ELR (cell line): ENCODE measurements around the gene TTR.

Experiments
- DNase-seq: peaks from one replicate; pipeline ENCODE4 v3.0.0-alpha.2; 2015; ENCODE audit warnings: low read depth

Gene TTR

GRCh38 chr18:31616586-31616985 is 24.9 kb downstream of the TTR start:
- no peak for DNase-seq

GRCh38 chr18:31617031-31617717 is 25.5 kb downstream of the TTR start:
- no peak for DNase-seq

DNA sequence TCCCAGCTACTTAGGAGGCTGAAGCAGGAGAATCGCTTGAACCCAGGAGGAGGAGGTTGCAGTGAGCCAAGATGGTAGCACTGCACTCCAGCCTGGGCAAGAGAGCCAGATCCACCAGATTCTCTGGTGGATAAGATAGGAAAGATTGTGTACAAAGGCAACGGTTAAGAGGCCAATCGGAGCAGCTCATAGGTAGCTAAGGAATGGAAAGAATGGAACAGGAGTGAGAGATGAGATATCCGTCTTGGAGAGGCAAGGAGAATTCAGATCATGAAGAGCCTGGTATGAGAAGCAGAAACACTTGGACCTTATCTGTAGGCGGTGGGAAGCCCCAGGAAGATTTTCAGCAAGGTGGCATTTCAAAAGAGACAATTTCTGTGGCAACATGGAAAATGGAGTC is 27.1 kb downstream of the TTR start:
- no peak for DNase-seq

GRCh38 chr18:31619291-31619690 is 27.6 kb downstream of the TTR start:
- no peak for DNase-seq

DNA sequence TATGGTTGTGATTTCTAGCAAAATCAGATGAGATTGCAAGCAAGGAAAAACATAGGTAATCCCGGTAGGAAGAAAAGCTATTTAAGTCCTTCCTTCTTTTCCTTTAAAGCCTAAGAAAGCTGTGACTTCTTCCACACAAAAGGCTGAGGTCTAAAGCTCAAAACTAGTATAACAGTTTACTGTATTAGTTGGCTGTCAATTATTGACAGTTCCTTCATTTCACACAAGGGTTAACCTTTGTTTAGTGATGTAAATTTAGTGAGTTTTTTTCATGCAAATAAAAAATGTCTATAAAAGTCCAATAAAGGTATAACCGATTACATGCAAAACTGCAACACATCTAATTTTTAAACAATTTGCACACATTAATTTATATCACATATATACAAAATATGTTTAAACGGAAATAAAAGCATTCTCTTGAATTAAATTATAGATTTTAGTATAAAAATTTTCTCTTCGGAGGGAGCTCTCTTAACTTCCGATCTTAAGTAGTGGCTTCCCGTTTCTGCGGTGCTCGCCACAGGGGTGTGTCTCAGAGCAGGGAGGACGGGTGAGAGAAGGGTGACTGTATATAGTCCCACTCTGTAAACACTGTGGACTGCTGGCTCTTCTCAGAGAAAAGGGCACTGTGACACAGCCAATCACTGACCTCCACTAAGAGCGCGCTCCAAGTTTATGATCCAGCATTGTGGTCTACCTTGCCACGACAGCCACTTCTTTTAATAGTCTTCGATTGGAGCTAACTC is 33.4 kb downstream of the TTR start:
- no peak for DNase-seq

DNA sequence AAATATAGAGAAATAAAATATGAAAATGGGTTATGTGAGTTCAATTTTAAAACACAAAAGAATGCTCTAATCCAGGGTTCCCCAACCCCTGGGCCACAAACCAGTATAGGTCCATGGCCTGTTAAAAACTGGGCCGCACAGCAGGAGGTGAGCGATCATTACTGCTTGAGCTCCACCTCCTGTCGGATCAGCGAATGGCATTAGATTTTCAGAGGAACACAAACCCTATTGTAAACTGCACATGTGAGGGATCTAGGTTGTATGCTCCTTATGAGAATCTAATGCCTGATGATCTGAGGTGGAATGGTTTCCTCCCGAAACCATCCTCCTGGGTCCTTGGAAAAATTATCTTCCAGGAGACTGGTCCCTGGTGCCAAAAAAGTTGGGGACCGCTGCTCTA is 34.7 kb downstream of the TTR start:
- DNase-seq: no peak

- no peak for DNase-seq
Measured at GRCh38 chr18:31630549-31630948, 38.9 kb downstream of the TTR start.

DNA sequence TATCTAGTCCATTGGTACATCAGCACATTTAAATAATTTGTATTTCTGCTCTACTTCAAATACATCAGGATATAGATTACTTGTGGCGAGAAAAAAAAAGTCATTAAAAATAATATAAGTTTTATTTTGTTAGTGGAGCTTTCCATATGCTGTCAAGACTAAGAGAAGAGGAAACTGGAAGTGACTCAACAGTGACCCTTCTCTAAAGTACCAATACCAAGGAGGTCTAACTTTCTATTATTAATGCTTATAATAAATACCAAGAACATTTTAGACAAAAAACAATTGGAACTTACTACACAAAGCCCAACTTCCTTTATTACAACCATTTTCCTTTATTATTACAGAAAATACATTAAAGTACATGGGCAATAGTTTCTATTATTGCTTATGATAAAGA is 39.8 kb downstream of the TTR start:
- DNase-seq: no peak

DNA sequence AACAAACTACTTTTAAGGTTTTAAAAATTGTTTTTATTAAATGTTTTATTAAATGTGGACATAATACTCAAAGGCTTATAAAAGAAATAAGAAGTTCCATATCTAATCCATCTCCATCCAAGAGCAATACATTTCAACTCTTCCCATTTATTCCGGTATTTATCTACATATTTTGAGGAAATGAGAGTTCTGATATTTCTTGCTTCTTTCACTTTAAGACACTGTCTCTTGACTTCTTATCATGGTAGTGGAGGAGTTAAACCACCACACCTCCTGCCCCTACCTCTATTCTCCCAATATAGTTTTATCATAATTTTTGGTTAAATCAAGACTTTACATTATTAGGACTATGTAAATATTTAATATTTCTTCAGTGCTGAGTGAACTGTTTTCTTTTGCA is 40.7 kb downstream of the TTR start:
- no peak for DNase-seq

DNA sequence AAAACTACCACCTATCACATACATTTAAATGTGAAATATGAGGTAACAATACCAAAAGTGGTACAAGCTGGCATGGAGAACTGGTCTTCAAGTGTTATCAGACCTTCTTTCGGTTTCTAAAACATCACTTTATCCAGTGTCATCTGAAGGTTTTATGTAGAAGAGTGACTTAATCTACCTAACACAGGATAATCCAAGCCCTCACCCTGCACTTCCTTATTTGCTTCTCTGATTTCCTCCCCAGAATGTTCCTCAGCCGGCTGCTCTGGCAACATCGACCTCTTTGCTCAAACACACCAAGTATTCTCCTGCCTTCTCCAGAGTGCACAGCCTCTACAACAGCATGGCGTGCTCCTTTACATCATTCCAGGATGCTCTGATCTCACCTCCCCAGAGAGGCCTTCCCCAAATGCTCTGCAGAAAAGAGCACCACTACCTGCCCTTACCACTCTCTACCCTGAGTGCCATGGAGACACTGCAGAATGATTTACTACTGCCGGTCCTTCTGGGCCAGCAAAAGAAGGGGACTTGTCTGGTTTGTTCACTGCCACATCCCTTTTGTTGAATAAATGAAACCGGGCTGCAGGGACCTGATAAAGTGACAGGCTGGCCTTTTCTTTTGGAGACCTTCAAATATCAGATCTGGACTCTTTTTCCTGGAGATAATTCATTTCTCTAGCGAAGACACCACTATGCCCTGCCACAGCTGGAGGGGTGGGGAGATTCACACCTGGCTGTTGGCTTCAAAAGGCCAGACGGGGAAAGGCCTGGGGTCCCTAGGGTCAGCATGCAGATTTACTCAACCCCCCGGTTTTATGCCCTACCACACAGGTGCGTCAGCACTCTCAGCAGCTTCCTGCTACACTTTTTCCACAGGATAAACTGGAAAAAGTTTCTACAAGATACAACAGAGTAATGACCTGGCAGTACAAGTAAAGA is 42.0 kb downstream of the TTR start:
- no peak for DNase-seq

DNA sequence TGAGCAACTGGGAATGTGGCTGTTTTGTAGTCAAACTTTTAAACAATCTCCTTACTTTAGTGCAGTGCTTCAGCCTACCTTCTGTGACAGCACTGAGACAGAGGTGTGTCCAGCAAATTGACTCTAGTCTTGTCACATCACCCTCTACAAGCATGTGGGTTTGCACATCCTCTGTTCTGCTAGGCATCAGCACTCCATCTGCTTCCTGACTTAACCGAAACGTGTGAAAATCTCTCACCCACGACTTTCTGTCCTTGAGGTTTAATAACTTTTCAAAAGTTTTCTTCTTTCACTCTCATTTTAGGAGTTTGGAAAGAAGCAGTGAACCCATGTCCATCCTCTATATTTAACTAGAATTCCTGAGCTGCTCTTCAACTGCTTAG is 42.6 kb downstream of the TTR start:
- no peak for DNase-seq

- no peak for DNase-seq
Measured at GRCh38 chr18:31636387-31636786, 44.7 kb downstream of the TTR start.

GRCh38 chr18:31637445-31637844 is 45.8 kb downstream of the TTR start:
- no peak for DNase-seq

GRCh38 chr18:31643003-31643402 is 51.3 kb downstream of the TTR start:
- no peak for DNase-seq

GRCh38 chr18:31645411-31645810 is 53.7 kb downstream of the TTR start:
- no peak for DNase-seq

- DNase-seq: no peak
Measured at GRCh38 chr18:31646332-31647126, 54.9 kb downstream of the TTR start.

DNA sequence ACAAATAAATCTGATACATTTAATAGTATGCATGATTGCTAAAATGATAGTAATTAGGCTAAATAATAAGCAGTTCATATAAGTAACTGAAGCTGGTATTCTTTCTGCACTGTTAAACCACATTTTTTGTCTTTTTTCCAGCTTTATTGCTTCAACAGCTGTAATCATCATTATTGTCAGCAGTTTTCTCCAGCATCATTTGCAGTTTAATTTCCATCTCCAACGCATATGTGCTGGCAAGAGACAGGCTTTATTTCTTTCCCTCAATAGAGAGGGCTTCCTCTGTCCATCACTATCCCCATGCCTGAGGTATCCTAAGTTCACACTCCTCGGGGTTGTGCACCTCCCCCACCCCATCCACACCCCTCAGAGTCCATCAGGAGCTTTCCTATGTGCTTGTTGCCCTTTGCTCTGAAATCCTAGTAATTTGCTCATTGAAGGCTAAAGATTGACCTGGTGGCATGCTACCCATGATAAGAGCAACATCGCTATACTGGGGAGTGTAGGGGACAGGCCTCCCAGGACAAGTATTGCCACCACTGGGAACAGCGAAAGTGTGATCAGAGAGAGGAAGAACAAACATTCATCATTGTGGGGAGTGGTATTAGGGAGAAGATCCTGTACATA is 55.6 kb downstream of the TTR start:
- no peak for DNase-seq
